OCI-LY1 (cell line): ENCODE data around the gene EIF2B1.

ENCODE experiments used
- CTCF ChIP-seq: fragments of 200-600 bp; sonication (generic), shearing (Covaris generic); IDR thresholded peaks from 2 replicates; pipeline ENCODE4 v1.5.1; 2017; ENCODE audit warnings: mild to moderate bottlenecking, antibody characterized with exemption, low read length, moderate library complexity, mixed read lengths
- EZH2 ChIP-seq: fragments of 200-600 bp; sonication (generic), shearing (Covaris generic); IDR thresholded peaks from 2 replicates; pipeline ENCODE4 v1.8.0; 2017; ENCODE audit warnings: borderline replicate concordance, mixed run types, mild to moderate bottlenecking, antibody characterized with exemption, low read length, moderate library complexity, mixed read lengths

DNA sequence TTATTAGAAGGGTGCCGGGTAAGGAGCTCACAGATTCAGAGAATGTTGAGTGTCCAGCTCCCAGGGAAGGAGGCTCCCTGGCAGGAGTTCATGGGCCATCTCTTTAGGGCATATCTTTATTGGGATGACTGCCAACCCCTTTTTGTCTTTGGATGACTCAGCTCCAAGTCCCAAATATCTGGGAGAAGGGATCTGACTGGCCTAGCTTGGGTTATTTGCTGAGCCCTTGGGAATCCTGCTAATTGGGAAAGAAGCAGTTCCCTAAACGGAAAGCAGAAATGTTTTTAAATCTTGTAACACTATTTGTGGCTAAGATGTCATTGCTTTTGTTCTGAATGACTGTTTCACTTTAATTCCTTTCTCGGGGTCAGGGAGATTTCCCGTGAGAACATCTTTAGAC is 19.0 kb downstream of the EIF2B1 start:
- TF ChIP-seq CTCF (no peak), EZH2 (no peak)
